ENCODE data around the gene ZNF503.

Gene ZNF503

GRCh38 chr10:75430000-75430763, 28.6 kb upstream of the ZNF503 start:
- DNase-seq, result peak; percentile 9

DNA sequence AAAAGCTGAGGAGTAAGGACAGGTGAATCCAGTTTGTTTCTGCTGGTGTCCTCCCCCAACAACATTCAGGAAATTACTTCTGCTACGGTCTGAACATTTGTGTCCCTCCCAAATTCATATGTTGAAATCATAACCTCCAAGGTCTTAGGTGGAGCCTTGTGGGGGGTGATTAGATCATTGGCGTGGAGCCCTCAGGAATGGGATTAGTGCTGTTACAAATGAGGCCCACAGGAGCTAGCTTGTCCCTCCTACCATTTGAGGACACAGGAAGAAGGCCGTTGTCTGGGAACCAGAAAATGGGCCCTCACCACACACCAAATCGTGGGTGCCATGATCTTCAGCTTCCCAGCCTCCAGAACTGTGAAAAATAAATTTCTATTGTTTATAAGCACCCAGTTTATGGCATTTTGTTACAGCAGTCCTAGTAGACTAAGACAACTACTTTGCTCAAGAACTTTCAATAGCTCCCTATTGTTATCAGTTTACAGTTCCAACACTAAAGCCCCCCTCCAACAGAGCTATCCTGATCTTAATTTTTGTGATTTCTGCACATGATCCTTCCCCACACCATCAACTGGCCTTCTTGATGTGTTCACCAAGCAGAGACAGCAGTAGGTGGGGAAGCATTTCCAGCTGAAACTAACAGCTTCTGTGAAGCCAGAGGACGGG, 27.7 kb upstream of the ZNF503 start:
- DNase-seq, result no peak

DNA sequence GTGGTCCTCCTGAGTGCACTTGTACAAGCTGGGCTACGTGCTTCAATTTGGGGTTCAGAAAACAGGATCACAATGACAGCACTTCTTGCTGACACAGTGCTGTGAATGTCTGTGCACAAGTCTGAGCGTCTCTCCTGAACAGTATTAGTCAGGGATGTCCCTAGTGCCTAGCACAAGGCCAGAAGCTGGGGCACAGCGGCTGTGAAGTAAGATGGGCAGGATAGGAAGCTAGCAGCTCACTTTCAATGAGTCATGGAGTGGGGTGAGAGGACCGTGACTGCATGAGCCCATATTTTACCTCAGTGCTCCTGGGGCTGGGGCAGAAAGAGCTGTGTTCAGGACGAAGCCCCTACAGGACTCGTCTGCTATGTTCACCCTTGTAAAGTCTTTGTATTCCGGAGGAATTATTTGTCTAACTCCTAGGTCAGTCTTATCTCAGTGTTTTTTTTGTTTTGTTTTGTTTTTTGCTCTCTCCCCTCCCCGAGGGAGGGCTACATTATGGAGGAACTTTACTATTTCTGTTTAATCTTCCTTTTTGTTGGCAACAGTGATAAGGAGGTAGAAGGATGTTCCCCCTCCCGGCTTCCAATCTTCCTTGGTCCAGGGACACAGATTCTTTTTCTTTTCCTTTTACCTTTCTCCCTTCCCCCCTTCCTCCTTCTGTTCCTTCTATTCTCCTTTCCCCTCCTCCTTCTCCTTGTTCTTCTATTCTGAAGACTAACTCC, 27.0 kb upstream of the ZNF503 start:
- no peak for DNase-seq

- DNase-seq, result no peak
These were observed 26.4 kb upstream of the ZNF503 start for GRCh38 chr10:75427951-75428350.

DNA sequence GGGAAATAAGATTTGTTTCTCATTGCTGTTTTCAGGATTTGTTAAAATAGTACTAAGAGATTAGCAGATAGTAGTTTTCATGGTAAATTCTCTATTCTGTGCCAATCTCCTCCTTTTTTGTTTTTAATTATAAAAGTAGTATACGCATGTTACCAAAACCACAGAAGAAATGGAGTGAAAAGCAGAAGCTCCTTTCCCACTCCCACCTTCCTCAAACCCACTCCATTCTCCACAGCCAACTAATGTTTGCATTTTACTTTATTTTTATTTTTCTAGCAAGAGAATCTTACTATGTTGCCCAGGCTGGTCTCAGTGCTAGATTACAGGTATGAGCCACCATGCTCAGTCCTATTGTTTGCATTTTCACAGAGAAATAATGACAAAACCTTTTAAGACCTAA, 25.3 kb upstream of the ZNF503 start:
- DNase-seq, result no peak

DNA sequence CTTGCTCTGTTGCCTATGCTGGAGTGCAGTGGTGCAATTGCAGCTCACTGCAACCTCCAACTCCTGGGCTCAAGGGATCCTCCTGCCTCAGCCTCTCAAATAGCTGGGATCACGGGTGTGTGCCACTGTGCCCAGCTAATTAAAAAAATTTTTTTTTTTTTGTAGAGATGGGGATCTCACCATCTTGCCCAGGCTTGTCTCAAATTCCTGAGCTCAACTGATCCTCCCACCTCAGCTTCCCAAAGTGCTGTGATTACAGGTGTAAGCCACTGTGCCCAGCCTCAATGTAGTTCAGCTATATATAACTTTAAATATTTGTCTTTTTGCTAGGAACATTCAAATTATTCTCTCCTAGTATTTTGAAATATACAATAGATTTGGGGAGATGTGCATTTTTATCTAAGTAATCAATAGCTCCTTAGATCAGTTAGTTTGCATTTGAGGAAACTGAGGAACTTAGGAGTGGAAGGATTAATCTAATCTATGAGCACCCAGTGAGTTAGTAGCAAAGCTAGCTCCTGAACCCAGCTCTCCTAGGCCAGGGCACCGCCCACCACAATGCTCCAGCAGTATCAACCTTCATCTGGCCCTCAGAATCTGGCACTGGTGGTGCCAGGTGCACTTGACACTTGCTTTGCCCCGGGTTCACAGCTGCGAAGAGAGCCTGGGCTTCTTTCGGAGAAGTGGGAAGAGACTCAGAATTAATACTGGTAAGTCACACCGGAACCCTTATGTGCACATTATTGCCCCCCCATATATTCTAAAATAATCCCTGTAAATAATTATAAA, 23.9 kb upstream of the ZNF503 start:
- no peak for DNase-seq

DNA sequence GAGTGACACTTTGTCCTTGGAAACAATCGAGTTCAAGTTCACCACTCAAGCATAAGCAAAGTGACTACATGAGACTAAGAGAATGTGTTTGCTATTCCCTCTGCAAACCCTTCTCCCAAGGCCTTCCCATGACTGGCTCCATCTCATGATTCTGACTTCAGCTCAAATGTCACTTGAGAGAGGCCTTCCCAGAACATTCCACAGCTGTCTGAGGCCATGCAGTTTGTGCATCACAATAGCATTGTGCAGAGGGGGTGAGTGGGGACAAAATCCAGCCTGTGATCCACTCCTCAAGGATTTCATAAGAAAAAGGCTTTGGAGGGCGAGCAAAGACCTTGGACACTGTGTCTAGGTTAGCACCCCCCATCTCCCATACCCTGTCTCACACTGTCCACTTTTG, 23.0 kb upstream of the ZNF503 start:
- no peak for DNase-seq

DNA sequence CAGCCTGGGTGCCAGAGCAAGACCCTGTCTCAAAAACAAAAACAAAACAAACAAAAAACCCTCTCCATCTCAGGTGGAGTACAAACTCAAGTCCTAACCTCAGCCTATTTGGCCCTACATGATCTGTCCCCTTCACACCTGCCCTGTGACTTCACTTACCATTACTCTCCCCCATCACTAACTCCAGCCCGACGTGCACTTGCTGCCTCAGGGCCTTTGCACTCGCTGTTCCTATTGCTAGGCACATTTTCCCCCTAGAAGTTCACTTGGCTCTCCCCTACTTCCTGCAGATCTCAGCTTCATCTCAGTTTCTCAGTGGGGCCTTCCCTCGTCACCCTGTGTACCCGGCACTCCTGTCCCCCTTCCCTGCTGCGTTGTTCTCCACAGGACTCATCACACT, 21.3 kb upstream of the ZNF503 start:
- no peak for DNase-seq

GRCh38 chr10:75418712-75419111, 17.1 kb upstream of the ZNF503 start:
- DNase-seq, result no peak

DNA sequence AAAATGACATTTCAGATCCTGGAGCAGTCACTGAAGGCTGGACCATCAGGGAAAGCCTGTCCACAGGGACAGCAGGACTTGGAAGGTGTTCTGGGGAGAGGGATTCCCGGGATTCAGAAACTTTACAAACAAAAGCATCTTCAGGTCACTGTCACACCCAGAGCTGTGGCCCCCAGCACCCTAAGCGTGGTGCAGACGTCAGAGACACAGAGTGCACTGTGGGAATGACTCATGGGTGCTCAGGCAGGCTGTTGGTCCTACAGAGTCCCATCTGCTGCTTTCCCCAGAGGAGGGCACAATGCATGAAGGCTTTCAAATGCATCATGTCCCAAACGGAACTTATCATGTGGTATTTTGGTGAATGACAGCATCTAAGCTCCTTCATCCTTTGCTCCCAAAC, 16.7 kb upstream of the ZNF503 start:
- no peak for DNase-seq

DNA sequence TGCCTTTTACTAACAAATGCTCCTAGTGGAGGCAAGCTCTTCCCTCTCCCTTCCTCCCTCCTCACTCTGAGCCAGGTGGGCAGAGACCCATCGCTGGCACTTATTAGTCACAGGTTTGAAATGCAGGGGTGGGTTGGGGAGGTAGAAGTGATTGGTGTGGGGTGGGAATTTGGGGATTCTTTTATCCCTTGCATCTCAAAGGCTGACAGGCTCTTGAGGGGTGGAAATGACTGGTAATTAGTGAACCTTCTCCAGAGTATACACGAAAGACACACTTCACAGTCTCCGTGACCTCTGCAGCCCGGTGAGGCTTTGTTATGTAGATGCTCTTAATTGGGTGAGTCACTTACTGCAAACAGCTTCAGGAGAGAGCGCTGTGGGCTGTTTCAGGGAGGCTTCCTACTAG, 16.0 kb upstream of the ZNF503 start:
- no peak for DNase-seq

GRCh38 chr10:75414527-75414926, 13.0 kb upstream of the ZNF503 start:
- no peak for DNase-seq

GRCh38 chr10:75410132-75411005, 8.8 kb upstream of the ZNF503 start:
- no peak for DNase-seq

DNA sequence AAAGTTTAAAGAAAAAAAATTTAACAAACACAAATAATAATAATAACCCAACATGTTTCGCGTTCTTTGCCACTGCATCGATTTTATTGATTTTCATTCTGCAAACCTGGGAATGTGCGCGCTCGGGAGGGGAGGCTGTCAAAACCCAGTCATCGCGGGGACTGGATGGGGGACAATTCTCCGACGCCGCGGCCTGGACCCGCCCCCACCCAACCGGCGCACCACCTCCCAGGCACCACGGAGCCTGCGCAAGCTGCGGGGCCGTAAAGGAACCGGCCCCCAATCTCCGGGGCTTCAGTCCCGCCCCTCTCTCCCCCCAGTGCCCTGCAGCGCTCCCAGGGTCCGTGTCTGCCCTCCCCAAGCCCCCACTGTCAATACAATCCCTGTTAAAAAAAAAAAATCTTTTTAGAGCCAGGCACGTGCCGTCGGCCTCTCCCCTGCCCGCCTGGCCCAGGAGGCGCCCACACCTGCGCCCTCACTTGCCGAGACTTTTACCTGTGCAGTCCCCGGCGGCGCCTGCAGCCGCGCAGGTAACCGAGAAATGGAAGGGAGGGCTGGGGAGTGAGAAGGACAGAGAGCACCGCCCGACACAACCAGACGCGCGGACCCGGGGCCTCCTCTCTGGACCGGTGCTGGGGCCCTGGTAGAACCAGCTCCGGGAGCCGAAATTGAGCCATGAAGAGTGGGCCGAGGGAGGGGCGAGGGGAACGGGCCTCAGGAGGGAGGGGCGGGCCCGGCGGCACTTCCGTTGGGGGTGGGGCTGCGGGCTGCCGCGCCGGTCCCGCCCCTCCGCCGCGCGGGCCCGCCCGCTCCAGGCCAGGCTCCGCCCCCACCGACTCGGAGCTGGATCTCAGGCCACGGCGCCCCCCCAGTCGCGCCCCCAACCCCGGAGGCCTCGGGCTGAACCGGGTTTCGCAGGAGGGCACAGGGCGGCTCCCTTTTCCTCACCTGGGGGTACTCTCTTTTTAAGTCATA, 7.6 kb upstream of the ZNF503 start:
- DNase-seq, result no peak

GRCh38 chr10:75408509-75408875, 6.9 kb upstream of the ZNF503 start:
- no peak for DNase-seq

- no peak for DNase-seq
These were observed 6.3 kb upstream of the ZNF503 start for GRCh38 chr10:75407713-75408508.

GRCh38 chr10:75407224-75407712, 5.7 kb upstream of the ZNF503 start:
- DNase-seq, result no peak

DNA sequence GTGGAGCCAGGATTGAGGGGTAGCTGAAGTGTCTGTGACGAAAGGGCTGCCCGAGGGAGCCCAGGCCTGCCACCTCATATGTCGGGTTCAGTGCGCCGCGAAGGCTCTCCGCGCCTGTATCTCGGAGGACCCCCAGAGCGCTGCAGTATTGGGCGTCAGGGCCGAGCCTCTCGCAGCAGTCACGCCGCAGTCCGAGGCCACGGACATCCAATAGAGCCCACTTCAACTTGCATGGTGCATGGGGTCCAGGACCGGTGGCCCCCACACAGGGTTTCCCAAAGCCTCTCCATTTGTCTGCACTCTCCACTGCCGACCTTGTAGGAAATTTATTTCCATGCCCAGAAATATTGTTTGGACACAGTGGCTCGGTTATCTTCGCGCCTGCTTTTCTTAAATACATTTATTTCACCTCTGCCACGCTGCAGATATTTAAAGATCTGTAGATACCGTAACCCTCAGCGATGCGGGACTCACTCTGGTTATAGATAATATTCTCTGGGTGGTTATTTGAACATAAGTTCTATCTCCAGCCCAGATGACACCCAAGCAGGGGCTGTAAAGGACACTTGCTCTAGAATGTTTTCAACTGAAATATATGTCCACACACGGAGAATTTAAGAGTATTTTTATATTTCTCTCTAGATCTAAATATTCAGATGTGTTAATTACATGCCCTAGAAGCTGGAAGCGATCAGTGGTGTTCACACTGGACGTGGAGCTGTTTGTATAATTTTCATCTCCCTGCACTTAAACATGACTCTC, 5.1 kb upstream of the ZNF503 start:
- no peak for DNase-seq

Data from NCI-H1694 (cell line).